ENCODE results near the gene P2RY6. TPM values are rescaled to one million over a fixed set of nuclear protein-coding genes. Genes with fewer than 3 reads are reported as not detected.
A peak's percentile ranks its signal among the peaks of the same experiment; 100 is the strongest.

Gene P2RY6
- total and polyA plus RNA-seq, 2 donors from 2014 or later = 6.7 to 17.9 TPM

DNA sequence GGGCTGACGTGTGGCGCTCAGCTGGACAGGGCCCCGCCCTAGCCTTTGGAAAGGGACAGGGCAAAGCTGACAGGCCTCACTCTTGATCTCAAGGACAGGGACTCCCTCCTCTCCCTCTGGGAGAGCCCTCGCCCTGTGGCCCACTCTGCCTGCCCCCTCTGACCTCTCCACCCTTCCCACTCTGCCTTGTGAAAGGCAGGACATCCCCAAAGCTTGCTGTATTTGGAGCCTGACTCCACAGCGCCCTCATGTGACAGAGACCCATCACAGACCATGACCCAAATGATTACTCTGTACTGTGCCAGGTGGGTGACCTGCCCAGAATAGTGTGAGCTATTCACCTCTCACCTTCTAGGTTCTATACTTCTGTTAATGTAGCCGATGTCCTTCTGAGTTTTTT lies 35.3 kb upstream of the P2RY6 start:
- no peak for FAIRE-seq
- Histone ChIP-seq H3K27ac (ENCODE audit: low read depth in 2 of 2, low read length in 2 of 2) (no peak overlapping the region), H3K9ac (ENCODE audit: low read length in 3 of 3) (no peak overlapping the region), H3K9me3 (ENCODE audit: control insufficient read depth in 2 of 3, insufficient read depth in 1 of 3, low read length in 3 of 3) (no peaks in the 10 kb centered on the region), H3K4me3 (ENCODE audit: low read length in 3 of 3) (no peak overlapping the region), H3K27me3 (ENCODE audit: control insufficient read depth, insufficient read depth, low read length) (no peaks in the 10 kb centered on the region), H3K36me3 (ENCODE audit: control insufficient read depth in 2 of 3, insufficient read depth in 3 of 3, low read length in 3 of 3) (no peaks in the 10 kb centered on the region), H3K4me1 (ENCODE audit: control insufficient read depth in 2 of 3, insufficient read depth in 2 of 3, low read depth in 1 of 3, low read length in 3 of 3) (no peaks in the 10 kb centered on the region)
- intact Hi-C loops (cut with DNase I) = no loop called here
- TF ChIP-seq, protein P1, sequence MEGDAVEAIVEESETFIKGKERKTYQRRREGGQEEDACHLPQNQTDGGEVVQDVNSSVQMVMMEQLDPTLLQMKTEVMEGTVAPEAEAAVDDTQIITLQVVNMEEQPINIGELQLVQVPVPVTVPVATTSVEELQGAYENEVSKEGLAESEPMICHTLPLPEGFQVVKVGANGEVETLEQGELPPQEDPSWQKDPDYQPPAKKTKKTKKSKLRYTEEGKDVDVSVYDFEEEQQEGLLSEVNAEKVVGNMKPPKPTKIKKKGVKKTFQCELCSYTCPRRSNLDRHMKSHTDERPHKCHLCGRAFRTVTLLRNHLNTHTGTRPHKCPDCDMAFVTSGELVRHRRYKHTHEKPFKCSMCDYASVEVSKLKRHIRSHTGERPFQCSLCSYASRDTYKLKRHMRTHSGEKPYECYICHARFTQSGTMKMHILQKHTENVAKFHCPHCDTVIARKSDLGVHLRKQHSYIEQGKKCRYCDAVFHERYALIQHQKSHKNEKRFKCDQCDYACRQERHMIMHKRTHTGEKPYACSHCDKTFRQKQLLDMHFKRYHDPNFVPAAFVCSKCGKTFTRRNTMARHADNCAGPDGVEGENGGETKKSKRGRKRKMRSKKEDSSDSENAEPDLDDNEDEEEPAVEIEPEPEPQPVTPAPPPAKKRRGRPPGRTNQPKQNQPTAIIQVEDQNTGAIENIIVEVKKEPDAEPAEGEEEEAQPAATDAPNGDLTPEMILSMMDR (IDR thresholded peaks at IDR 0.05; ENCODE audit: borderline replicate concordance, extremely low read depth, insufficient read depth) = peak; percentile 38
- peak in 3 of 5 donors; percentile 32 to 64 (median 45) for DNase-seq

- no peak overlapping the region for H3K4me3 ChIP-seq (ENCODE audit: low read length in 3 of 3)
- no peaks in the 10 kb centered on the region for H3K9me3 ChIP-seq (ENCODE audit: control insufficient read depth in 2 of 3, insufficient read depth in 1 of 3, low read length in 3 of 3)
- H3K4me1 ChIP-seq (ENCODE audit: control insufficient read depth in 2 of 3, insufficient read depth in 2 of 3, low read depth in 1 of 3, low read length in 3 of 3) = peaks cover 0 to 4% (median 0%) of the 10 kb centered on the region in 3 donors
- intact Hi-C loops (cut with DNase I) = no loop called here
- no peaks in the 10 kb centered on the region for H3K27me3 ChIP-seq (ENCODE audit: control insufficient read depth, insufficient read depth, low read length)
- TF ChIP-seq, protein P1 (IDR thresholded peaks at IDR 0.05; ENCODE audit: borderline replicate concordance, extremely low read depth, insufficient read depth) = no peak
- H3K9ac ChIP-seq (ENCODE audit: low read length in 3 of 3) = no peak overlapping the region
- no peak overlapping the region for H3K27ac ChIP-seq (ENCODE audit: low read depth in 2 of 2, low read length in 2 of 2)
- FAIRE-seq (no peak), DNase-seq (peak in 2 of 5 donors; percentile 36 to 64)
- no peaks in the 10 kb centered on the region for H3K36me3 ChIP-seq (ENCODE audit: control insufficient read depth in 2 of 3, insufficient read depth in 3 of 3, low read length in 3 of 3)
Measured at GRCh38 chr11:73237471-73238290, 34.5 kb upstream of the P2RY6 start.

- Histone ChIP-seq H3K4me1 (ENCODE audit: control insufficient read depth in 2 of 3, insufficient read depth in 2 of 3, low read depth in 1 of 3, low read length in 3 of 3) (peaks cover 0 to 7% (median 0%) of the 10 kb centered on the region in 3 donors), H3K4me3 (ENCODE audit: low read length in 3 of 3) (no peak overlapping the region), H3K27me3 (ENCODE audit: control insufficient read depth, insufficient read depth, low read length) (no peaks in the 10 kb centered on the region), H3K36me3 (ENCODE audit: control insufficient read depth in 2 of 3, insufficient read depth in 3 of 3, low read length in 3 of 3) (no peaks in the 10 kb centered on the region), H3K9me3 (ENCODE audit: control insufficient read depth in 2 of 3, insufficient read depth in 1 of 3, low read length in 3 of 3) (no peaks in the 10 kb centered on the region), H3K9ac (ENCODE audit: low read length in 3 of 3) (no peak overlapping the region), H3K27ac (ENCODE audit: low read depth in 2 of 2, low read length in 2 of 2) (no peak overlapping the region)
- intact Hi-C loops (cut with DNase I) = no loop called here
- FAIRE-seq (no peak), DNase-seq (peak in 2 of 5 donors; percentile 24 to 49)
- TF ChIP-seq, protein P1 (IDR thresholded peaks at IDR 0.05; ENCODE audit: borderline replicate concordance, extremely low read depth, insufficient read depth) = no peak
Measured at GRCh38 chr11:73239111-73239521, 33.0 kb upstream of the P2RY6 start.

Data from kidney (tissue), 14 donors.